ENCODE measurements around the gene VAT1L.

The VAT1L gene

GRCh38 chr16:77905374-77905920 lies 117.1 kb downstream of the VAT1L start:
- Histone ChIP-seq H3K9me3 (no peaks in the 10 kb centered on the region), H3K36me3 (no peaks in the 10 kb centered on the region), H3K4me3 (ENCODE audit: low read depth, low read length) (no peak overlapping the region), H3K27me3 (no peaks in the 10 kb centered on the region), H3K4me1 (no peaks in the 10 kb centered on the region)
- TF ChIP-seq CTCF (IDR thresholded peaks at IDR 0.05; ENCODE audit: low read depth, low read length): no peak
- DNase-seq: no peak

- no peak for DNase-seq
- no peak for TF ChIP-seq CTCF (IDR thresholded peaks at IDR 0.05; ENCODE audit: low read depth, low read length)
- H3K4me1 ChIP-seq: no peaks in the 10 kb centered on the region
- no peaks in the 10 kb centered on the region for H3K36me3 ChIP-seq
- H3K9me3 ChIP-seq: no peaks in the 10 kb centered on the region
- no peak overlapping the region for H3K4me3 ChIP-seq (ENCODE audit: low read depth, low read length)
- no peaks in the 10 kb centered on the region for H3K27me3 ChIP-seq
Observed at GRCh38 chr16:77910021-77910420, 121.7 kb downstream of the VAT1L start.

- Histone ChIP-seq H3K36me3 (no peaks in the 10 kb centered on the region), H3K9me3 (no peaks in the 10 kb centered on the region; the same call in 1 of the 2 replicates), H3K27me3 (no peaks in the 10 kb centered on the region), H3K4me3 (ENCODE audit: low read depth, low read length) (no peak overlapping the region), H3K4me1 (no peaks in the 10 kb centered on the region)
- TF ChIP-seq CTCF (IDR thresholded peaks at IDR 0.05; ENCODE audit: low read depth, low read length): no peak
- no peak for DNase-seq
Observed at GRCh38 chr16:77912617-77913016, 124.3 kb downstream of the VAT1L start.

GRCh38 chr16:77913738-77914253 lies 125.4 kb downstream of the VAT1L start:
- no peak for TF ChIP-seq CTCF (IDR thresholded peaks at IDR 0.05; ENCODE audit: low read depth, low read length)
- Histone ChIP-seq H3K4me3 (ENCODE audit: low read depth, low read length) (no peak overlapping the region), H3K27me3 (no peaks in the 10 kb centered on the region), H3K9me3 (no peaks in the 10 kb centered on the region; the same call in 1 of the 2 replicates), H3K4me1 (no peaks in the 10 kb centered on the region), H3K36me3 (no peaks in the 10 kb centered on the region)
- DNase-seq: no peak

GRCh38 chr16:77916111-77916510 lies 127.7 kb downstream of the VAT1L start:
- H3K27me3 ChIP-seq: no peaks in the 10 kb centered on the region
- no peak for TF ChIP-seq CTCF (IDR thresholded peaks at IDR 0.05; ENCODE audit: low read depth, low read length)
- H3K4me3 ChIP-seq (ENCODE audit: low read depth, low read length): no peak overlapping the region
- H3K4me1 ChIP-seq: no peaks in the 10 kb centered on the region
- H3K9me3 ChIP-seq: no peaks in the 10 kb centered on the region; the same call in 1 of the 2 replicates
- no peak for DNase-seq
- no peaks in the 10 kb centered on the region for H3K36me3 ChIP-seq

- DNase-seq: no peak
- Histone ChIP-seq H3K4me1 (no peaks in the 10 kb centered on the region), H3K4me3 (ENCODE audit: low read depth, low read length) (no peak overlapping the region), H3K9me3 (no peaks in the 10 kb centered on the region; the same call in 1 of the 2 replicates), H3K36me3 (no peaks in the 10 kb centered on the region), H3K27me3 (no peaks in the 10 kb centered on the region)
- no peak for TF ChIP-seq CTCF (IDR thresholded peaks at IDR 0.05; ENCODE audit: low read depth, low read length)
Observed at GRCh38 chr16:77917971-77918370, 129.6 kb downstream of the VAT1L start.

All from BE2C (cell line).